Breast epithelium (tissue), 3 donors: ENCODE measurements around the gene TMTC3.

Experiments
- POLR2AphosphoS5 ChIP-seq, 3 donors: sonication (generic); formaldehyde crosslinking; IDR thresholded peaks; one replicate each; pipeline ENCODE4 v1.6.1; 2017; ENCODE audit warnings: antibody characterized with exemption in 3 of 3
- TF ChIP-seq, protein P1 (sequence below), 3 donors: fragments of 450-650 bp; IDR thresholded peaks; one replicate each; pipeline ENCODE4 v1.5.1; 2016 to 2017; ENCODE audit warnings: antibody characterized with exemption in 3 of 3, mild to moderate bottlenecking in 3 of 3, moderate library complexity in 3 of 3

DNA sequence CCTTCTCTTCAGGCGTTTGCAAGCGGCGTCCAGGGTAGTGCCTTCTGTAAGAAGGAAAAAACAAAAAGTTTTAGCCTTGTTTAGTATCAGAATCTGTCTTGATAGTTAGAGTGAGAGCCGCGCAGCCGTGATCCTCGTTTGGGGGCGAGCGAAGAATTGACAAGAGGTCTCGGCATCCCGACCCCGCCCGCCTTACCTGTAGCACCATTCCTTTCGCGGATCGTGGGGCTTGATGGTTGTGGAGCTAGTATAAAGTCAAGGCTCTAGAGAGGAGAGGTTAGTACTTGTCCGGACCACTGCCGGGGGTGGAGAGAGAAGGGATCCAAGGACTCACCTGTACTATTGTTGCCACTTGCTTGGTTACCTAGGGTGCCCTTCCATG lies 494 bp downstream of the TMTC3 start:
- TF ChIP-seq, protein P1, sequence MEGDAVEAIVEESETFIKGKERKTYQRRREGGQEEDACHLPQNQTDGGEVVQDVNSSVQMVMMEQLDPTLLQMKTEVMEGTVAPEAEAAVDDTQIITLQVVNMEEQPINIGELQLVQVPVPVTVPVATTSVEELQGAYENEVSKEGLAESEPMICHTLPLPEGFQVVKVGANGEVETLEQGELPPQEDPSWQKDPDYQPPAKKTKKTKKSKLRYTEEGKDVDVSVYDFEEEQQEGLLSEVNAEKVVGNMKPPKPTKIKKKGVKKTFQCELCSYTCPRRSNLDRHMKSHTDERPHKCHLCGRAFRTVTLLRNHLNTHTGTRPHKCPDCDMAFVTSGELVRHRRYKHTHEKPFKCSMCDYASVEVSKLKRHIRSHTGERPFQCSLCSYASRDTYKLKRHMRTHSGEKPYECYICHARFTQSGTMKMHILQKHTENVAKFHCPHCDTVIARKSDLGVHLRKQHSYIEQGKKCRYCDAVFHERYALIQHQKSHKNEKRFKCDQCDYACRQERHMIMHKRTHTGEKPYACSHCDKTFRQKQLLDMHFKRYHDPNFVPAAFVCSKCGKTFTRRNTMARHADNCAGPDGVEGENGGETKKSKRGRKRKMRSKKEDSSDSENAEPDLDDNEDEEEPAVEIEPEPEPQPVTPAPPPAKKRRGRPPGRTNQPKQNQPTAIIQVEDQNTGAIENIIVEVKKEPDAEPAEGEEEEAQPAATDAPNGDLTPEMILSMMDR (IDR thresholded peaks at IDR 0.05), result no peak
- TF ChIP-seq POLR2AphosphoS5 (IDR thresholded peaks at IDR 0.05), result no peak
